Neural crest cell (in vitro differentiated cells): Measurements from ENCODE around the gene LHB. TPM values are rescaled to one million over a fixed set of nuclear protein-coding genes. Genes with fewer than 3 reads are reported as not detected.

Experiments
- DNase-seq: peaks from one replicate; pipeline ENCODE4 v3.0.0; 2021; ENCODE audit warnings: low read depth, mixed read lengths, low spot score
- H3K27ac Mint-ChIP-seq: one replicate; pipeline ENCODE4 v1.8.0; 2021; ENCODE audit warnings: mild to moderate bottlenecking, mixed read lengths; ENCODE audit not compliant: unreplicated experiment
- H3K27me3 Mint-ChIP-seq: 2 replicates; pipeline ENCODE4 v1.8.0; 2021; ENCODE audit warnings: low read depth, mild to moderate bottlenecking, mixed read lengths
- H3K36me3 Mint-ChIP-seq: 2 replicates; pipeline ENCODE4 v1.8.0; 2021; ENCODE audit warnings: low read depth, mild to moderate bottlenecking, mixed read lengths
- H3K4me1 Mint-ChIP-seq: 2 replicates; pipeline ENCODE4 v1.8.0; 2021; ENCODE audit warnings: mixed read lengths
- H3K4me3 Mint-ChIP-seq: one replicate; pipeline ENCODE4 v1.8.0; 2021; ENCODE audit warnings: mild to moderate bottlenecking, mixed read lengths
- H3K9me3 Mint-ChIP-seq: 2 replicates; pipeline ENCODE4 v1.8.0; 2021; ENCODE audit warnings: mixed read lengths
- total RNA-seq: library from RNA; stranded (reverse); gene quantifications from 2 replicates; pipeline ENCODE4 v1.2.1, GENCODE V29; 2021
- TF ChIP-seq, protein P1 (sequence below): fragments of 200-600 bp; sonication (generic); conservative IDR thresholded peaks from 2 replicates; pipeline ENCODE4 v1.5.0; 2021; ENCODE audit warnings: antibody characterized with exemption, mild to moderate bottlenecking

Gene LHB
- total RNA-seq, 1 donor from 2014 or later = not detected

DNA sequence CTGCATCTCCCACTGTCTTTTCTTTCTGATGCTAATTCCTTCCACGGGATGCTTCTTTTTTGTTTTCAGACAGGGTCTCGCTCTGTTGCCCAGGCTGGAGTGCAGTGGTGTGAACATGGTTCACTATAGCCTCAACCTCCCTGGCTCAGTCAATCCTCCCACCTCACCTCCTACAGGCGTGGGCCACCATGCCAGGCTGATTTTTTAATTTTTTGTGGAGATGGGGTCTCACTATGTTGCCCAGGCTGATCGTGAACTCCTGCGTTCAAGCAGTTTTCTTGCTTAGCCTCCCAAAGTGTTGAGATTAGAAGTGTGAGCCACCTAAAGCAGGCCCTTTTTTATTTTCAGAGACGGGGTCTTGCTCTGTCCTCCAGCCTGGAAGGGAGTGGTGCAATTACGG lies 28.6 kb downstream of the LHB start:
- TF ChIP-seq, protein P1, sequence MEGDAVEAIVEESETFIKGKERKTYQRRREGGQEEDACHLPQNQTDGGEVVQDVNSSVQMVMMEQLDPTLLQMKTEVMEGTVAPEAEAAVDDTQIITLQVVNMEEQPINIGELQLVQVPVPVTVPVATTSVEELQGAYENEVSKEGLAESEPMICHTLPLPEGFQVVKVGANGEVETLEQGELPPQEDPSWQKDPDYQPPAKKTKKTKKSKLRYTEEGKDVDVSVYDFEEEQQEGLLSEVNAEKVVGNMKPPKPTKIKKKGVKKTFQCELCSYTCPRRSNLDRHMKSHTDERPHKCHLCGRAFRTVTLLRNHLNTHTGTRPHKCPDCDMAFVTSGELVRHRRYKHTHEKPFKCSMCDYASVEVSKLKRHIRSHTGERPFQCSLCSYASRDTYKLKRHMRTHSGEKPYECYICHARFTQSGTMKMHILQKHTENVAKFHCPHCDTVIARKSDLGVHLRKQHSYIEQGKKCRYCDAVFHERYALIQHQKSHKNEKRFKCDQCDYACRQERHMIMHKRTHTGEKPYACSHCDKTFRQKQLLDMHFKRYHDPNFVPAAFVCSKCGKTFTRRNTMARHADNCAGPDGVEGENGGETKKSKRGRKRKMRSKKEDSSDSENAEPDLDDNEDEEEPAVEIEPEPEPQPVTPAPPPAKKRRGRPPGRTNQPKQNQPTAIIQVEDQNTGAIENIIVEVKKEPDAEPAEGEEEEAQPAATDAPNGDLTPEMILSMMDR = no peak
- no peak for DNase-seq
- Mint-ChIP-seq H3K4me3 (peak overlapping the region; percentile 7), H3K9me3 (no peaks in the 10 kb centered on the region), H3K4me1 (peaks cover 19% of the 10 kb centered on the region), H3K27ac (peak overlapping the region; percentile 25), H3K36me3 (peaks cover 7% of the 10 kb centered on the region), H3K27me3 (no peaks in the 10 kb centered on the region)

DNA sequence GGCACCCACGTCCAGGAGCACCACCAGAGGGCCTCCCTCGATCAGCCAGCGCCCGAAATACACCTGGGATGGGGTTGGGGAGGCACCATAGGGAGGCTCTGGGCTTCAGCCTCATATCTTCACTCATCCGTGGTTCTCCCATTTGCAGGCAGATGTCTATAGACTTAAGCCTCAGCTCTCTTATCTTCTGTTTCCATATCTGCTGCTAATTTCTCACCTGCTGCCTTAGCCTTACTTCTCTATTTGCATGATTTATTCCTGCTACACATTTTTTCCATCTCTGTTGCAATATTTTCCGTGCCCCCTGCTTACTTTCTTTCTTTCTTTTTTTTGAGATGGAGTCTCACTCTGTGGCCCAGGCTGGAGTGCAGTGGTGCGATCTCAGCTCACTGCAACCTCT lies 29.6 kb downstream of the LHB start:
- TF ChIP-seq, protein P1 = no peak
- peaks cover 8% of the 10 kb centered on the region for H3K36me3 Mint-ChIP-seq
- no peak overlapping the region for H3K27ac Mint-ChIP-seq
- H3K4me1 Mint-ChIP-seq = peaks cover 13% of the 10 kb centered on the region
- no peak for DNase-seq
- no peaks in the 10 kb centered on the region for H3K9me3 Mint-ChIP-seq
- no peak overlapping the region for H3K4me3 Mint-ChIP-seq
- no peaks in the 10 kb centered on the region for H3K27me3 Mint-ChIP-seq

DNA sequence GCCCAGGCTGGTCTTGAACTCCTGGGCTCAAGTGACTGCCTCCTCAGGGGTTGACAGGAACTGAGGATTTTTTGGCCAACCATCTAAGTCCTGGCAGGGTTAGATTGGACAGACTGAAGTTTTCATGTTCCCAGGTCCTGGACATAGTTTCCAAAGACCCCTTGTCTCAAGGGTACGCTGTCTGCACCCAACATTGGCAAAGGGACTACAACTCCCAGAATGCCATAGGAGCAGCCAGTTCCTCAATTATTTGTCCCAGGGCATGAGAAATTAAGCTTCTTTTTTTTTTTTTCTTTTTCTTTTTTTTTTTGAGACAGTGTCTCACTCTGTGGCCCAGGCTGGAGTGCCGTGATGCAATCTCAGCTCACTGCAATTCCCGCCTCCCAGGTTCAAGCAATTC lies 30.7 kb downstream of the LHB start:
- no peak overlapping the region for H3K4me3 Mint-ChIP-seq
- TF ChIP-seq, protein P1 = no peak
- no peaks in the 10 kb centered on the region for H3K27me3 Mint-ChIP-seq

DNA sequence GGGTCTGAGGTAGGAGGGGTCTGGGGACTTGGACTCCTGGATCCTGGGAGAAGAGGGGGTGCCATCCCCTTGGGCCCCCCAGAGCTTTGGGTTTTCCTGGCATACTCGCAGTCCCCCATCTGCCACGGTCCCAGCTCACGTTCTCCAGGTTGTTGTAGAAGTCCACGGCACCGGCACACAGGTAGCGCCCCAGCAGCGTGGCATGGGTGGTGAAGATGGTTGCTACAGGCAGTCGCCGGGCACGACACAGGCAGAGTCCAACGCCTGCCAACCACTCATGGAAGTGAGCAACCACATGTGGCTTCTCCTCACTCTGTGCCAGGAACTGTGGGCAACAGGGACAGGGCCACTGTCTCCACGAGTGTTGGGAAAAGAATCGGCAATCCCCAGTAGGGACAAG lies 31.2 kb downstream of the LHB start:
- H3K36me3 Mint-ChIP-seq = peaks cover 11% of the 10 kb centered on the region
- peaks cover 5% of the 10 kb centered on the region for H3K4me1 Mint-ChIP-seq
- no peak for DNase-seq
- no peaks in the 10 kb centered on the region for H3K9me3 Mint-ChIP-seq
- H3K27me3 Mint-ChIP-seq = no peaks in the 10 kb centered on the region
- no peak overlapping the region for H3K27ac Mint-ChIP-seq
- TF ChIP-seq, protein P1 = no peak
- no peak overlapping the region for H3K4me3 Mint-ChIP-seq

More for the DNA sequence above, 30.7 kb downstream of the LHB start:
- Mint-ChIP-seq H3K27ac (no peak overlapping the region), H3K4me1 (peaks cover 9% of the 10 kb centered on the region), H3K9me3 (no peaks in the 10 kb centered on the region), H3K36me3 (peaks cover 11% of the 10 kb centered on the region)
- DNase-seq = no peak

DNA sequence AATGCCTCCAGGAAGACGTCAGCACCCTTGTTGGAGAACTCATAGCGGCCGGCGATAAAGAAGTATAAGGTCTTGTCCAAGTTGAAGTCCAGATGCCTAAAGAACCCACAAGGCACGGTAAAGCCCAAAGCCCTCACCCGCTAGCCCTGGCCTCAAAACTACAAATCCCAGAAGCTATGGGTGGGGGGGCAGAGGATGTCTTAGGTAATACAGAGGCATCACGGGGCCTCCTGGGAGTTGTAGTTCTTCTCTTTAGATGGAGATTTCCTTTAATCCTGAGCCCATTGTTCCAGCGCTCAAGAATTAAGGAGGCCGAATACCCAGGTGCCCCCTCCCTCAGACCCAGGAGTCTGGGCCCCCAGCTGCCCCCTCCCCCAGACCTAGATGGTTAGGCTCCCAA lies 34.6 kb downstream of the LHB start:
- H3K9me3 Mint-ChIP-seq = no peaks in the 10 kb centered on the region
- TF ChIP-seq, protein P1 = no peak
- H3K4me1 Mint-ChIP-seq = no peaks in the 10 kb centered on the region
- no peak overlapping the region for H3K27ac Mint-ChIP-seq
- H3K4me3 Mint-ChIP-seq = no peak overlapping the region
- no peaks in the 10 kb centered on the region for H3K27me3 Mint-ChIP-seq
- no peak for DNase-seq
- H3K36me3 Mint-ChIP-seq = peaks cover 10% of the 10 kb centered on the region

DNA sequence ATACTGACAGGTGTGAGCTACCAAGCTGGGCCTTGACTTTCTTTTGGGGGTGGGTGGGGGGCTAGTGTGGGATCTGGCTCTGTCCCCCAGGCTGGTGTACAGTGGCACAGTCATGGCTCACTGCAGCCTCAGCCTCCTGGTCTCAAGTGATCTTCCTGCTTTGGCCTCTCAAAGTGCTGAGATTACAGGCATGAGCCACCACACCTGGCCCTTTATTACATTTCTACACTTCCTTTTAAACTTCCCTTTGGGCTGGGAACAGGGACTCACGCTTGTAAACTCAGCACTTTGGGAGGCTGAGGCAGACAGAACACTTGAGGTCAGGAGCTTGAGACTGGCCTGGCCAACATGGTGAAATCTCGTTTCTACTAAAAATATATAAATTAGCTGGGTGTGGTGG lies 39.8 kb downstream of the LHB start:
- TF ChIP-seq, protein P1 = no peak
- H3K27ac Mint-ChIP-seq = no peak overlapping the region
- H3K36me3 Mint-ChIP-seq = peaks cover 7% of the 10 kb centered on the region
- H3K27me3 Mint-ChIP-seq = no peaks in the 10 kb centered on the region
- H3K9me3 Mint-ChIP-seq = no peaks in the 10 kb centered on the region
- DNase-seq = no peak
- H3K4me1 Mint-ChIP-seq = no peaks in the 10 kb centered on the region
- H3K4me3 Mint-ChIP-seq = no peak overlapping the region
